Fibroblast of pulmonary artery (primary cell): ENCODE measurements around the gene SPTBN1.

Experiments
- DNase-seq: peaks from one replicate; pipeline ENCODE4 v3.0.0-alpha.2; 2010; ENCODE audit warnings: low read depth
- H3K4me3 ChIP-seq: replicated peaks from 2 replicates; pipeline ENCODE4 v1.5.1; 2011; ENCODE audit warnings: low read depth, mild to moderate bottlenecking, control low read depth, low read length, moderate library complexity
- CTCF ChIP-seq: IDR thresholded peaks from 2 replicates; pipeline ENCODE4 v1.5.1; 2011; ENCODE audit warnings: mild to moderate bottlenecking, control low read depth, low read length, inconsistent platforms; ENCODE audit errors: missing control alignments

SPTBN1 gene

GRCh38 chr2:54440050-54440449, 16.1 kb upstream of the SPTBN1 start:
- no peak for TF ChIP-seq CTCF
- no peak overlapping the region for H3K4me3 ChIP-seq
- no peak for DNase-seq

GRCh38 chr2:54444503-54444902, 11.6 kb upstream of the SPTBN1 start:
- no peak for TF ChIP-seq CTCF
- no peak overlapping the region for H3K4me3 ChIP-seq
- no peak for DNase-seq

- no peak for DNase-seq
- TF ChIP-seq CTCF: no peak
- no peak overlapping the region for H3K4me3 ChIP-seq
Observed at GRCh38 chr2:54446122-54446521, 10.0 kb upstream of the SPTBN1 start.

- H3K4me3 ChIP-seq: no peak overlapping the region
- no peak for DNase-seq
- no peak for TF ChIP-seq CTCF
Observed at GRCh38 chr2:54446625-54447024, 9.5 kb upstream of the SPTBN1 start.

- peak overlapping the region; percentile 83 for H3K4me3 ChIP-seq
- no peak for TF ChIP-seq CTCF
- no peak for DNase-seq
Observed at GRCh38 chr2:54454548-54455130, 1.5 kb upstream of the SPTBN1 start.

GRCh38 chr2:54455131-54455562, 980 bp upstream of the SPTBN1 start:
- TF ChIP-seq CTCF: no peak
- H3K4me3 ChIP-seq: peak overlapping the region; percentile 83
- DNase-seq: no peak

- H3K4me3 ChIP-seq: peak overlapping the region; percentile 83
- TF ChIP-seq CTCF: no peak
- no peak for DNase-seq
Observed at GRCh38 chr2:54456362-54456611, 160 bp downstream of the SPTBN1 start.
